RCC 7860 (cell line): ENCODE results near the gene EVA1A.

ENCODE experiments used
- DNase-seq: peaks from one replicate; pipeline ENCODE4 v3.0.0-alpha.2; 2015; ENCODE audit warnings: low spot score
- FAIRE-seq: peaks from 2 replicates; lab custom pipeline; 2012; peaks lifted over from hg19 to GRCh38; lab: Jason Lieb, UNC

EVA1A gene

DNA sequence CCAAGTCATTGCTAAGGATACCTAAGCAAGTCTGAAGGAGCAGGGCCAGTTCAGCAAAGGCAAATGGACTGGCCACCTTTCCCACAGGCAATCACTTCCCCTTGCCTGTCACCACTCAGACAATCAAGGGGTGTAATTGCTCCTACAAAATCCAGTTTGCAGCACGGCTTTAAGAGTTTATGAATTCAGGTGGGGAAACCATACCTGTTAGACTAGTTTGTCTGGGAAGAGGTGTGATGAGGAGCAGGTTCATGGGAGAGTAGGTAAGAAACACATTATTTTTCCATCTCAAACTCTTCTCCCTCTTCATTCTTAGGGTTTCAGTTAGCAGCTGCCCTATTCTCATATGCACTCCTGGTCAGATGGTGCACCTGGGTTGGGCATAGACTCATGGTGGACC lies 102.5 kb downstream of the EVA1A start:
- FAIRE-seq (no peak), DNase-seq (no peak)

- DNase-seq (no peak), FAIRE-seq (no peak)
These were observed 103.9 kb downstream of the EVA1A start for GRCh38 chr2:75456825-75457224.

DNA sequence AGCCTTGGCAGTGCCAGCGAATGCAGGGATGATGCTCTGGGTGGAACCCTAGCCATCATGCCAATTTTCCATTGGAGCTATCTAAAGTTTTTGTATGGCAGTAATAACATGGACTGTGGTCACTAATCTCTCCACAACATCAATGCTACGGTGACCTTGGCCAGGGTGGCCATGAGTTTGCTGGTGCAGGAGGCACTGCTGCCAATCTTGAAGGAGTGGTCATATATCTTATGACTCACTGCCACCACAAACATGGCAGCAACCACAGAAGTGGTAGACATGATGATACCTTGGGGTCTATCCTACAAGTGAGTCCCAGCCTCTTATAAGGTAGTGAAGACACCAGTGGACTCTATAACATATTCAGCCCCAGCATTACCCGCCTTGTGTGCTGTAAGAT lies 104.6 kb downstream of the EVA1A start:
- FAIRE-seq: no peak

GRCh38 chr2:75454241-75454620 lies 106.5 kb downstream of the EVA1A start:
- FAIRE-seq: no peak
- no peak for DNase-seq

More for the DNA sequence above, 104.6 kb downstream of the EVA1A start:
- DNase-seq: no peak

GRCh38 chr2:75453384-75454240 lies 107.1 kb downstream of the EVA1A start:
- FAIRE-seq: no peak
- DNase-seq: no peak

GRCh38 chr2:75450068-75450467 lies 110.7 kb downstream of the EVA1A start:
- no peak for FAIRE-seq
- no peak for DNase-seq

DNA sequence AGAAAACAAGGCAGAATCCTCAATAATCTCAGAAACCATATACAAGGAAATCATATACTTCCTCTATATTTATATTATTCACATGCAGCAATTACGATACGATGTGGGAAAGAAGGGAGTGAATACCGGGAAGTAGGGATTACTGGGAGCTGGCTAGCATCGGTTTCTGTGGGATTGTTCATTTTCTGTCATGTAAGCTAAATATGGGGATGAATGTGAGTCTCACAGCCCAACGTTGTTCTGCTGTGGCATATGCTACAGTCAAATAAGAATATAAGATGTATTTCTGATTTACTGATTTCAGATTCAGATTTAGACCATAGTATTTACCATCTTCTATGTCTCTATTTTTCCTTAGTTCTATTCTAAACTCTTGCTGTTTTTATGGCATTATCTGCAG lies 113.6 kb downstream of the EVA1A start:
- DNase-seq (no peak), FAIRE-seq (no peak)
